GM21367 (cell line): ENCODE data around the gene TRMT61A.
A peak's percentile ranks its signal among the peaks of the same experiment; 100 is the strongest.

Source experiments
- ATAC-seq: cut with Tn5 transposase; IDR thresholded peaks from one replicate; pipeline ENCODE4 v1.9.1; 2021; ENCODE audit not compliant: unreplicated experiment

Gene TRMT61A

DNA sequence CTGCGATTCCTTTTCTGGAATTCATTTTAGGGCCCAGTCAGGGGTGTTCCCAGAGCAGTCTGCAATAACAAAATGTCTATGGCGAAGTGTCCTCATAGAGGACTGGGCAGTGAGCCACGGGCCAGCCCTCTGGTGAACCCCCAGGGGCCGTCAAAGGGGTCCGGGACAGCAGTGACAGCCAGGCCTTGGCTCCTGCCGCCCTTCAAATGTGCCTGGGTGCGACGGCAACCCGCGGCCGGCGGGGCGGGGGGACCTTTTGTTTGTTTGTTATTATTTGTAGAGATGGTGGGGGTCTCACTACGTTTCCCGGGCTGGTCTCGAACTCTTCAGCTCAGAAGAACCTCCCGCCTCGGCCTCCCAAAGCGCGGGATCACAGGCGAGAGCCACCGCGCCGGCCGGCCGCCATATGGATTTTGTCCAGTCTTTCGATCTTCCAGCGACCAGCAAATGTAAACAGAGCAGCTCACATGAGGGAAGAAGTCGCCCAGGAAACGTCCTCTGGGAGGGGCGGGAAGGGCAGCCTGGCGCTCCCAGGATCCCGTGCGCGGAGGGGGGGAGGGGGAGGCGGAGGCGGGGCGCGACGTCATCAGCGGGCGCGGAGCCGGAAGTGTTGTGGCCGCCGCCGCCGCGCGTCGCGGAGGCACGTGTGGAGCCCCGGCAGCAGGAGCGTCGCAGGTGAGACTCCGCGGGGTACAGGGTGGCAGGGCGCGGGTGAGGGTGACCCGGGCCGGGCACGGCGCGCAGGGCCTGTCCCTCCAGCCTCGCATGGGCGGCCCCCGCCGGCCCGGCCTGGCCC, at the start of gene TRMT61A:
Gene TRMT61A (plus strand): TSS at position 610 of the 796 bp plus-strand sequence. CDS start 783 bp downstream, outside the sequence.
- ATAC-seq: peak; percentile 30

GRCh38 chr14:103480595-103480994, 48.4 kb upstream of the TRMT61A start:
- ATAC-seq: peak; percentile 55

GRCh38 chr14:103483600-103483999, 45.4 kb upstream of the TRMT61A start:
- ATAC-seq: no peak

DNA sequence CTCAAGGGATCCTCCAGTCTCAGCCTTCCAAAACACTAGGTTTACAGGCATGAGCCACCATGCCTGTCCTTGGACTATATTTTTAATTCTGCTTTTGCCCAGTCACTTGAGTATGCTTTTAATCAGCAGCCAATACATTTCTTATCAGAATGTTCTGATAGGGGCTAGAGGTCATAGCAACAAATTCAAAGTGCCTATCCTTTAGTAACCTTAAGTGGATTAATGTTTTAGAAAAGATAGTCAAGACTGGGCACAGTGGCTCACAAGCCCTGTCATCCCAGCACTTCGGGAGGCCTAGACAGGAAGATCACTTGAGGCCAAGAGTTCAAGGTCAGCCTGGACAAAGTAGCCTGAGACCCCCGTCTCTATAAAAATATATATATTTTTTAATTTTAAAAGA, 43.5 kb upstream of the TRMT61A start:
- ATAC-seq: no peak

DNA sequence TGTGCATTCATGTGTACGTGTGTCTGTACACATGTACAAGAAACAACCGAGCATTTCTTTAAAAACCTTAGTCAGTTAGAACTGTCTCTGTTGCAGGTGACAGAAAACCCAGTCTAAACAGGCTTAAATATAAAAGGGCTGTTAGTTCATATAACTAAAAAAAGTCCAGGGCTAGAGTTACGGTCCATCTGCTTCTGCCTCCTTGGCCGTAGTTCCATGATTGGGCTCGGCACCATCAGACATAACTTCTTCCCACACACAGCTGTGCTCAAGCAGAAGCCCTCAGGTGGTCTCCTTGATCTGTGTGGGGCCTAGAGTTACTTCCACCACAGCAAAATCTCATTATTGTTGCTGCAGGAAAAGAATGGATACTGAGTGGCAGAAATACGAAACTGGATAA, 40.9 kb upstream of the TRMT61A start:
- ATAC-seq: no peak

DNA sequence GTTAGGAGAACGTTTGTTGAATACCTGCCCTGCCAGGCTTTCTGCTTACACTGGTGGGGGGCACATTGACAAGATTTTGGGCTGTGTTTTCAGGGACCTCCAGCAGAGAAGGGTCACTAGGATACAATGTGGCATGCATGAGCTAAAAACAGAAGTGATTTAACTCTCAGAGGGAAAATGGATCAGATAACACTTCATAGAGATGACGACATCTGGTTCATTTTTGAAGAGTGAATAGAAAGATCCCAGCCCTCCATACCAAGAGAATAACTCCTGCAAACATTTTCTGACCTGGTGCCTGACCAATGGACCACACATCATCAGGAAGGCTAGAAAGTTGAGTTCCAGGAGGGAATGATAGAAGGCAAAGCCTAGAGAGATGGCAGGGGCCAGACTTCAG, 40.0 kb upstream of the TRMT61A start:
- no peak for ATAC-seq

- no peak for ATAC-seq
These were observed 39.4 kb upstream of the TRMT61A start for GRCh38 chr14:103489621-103490020.

DNA sequence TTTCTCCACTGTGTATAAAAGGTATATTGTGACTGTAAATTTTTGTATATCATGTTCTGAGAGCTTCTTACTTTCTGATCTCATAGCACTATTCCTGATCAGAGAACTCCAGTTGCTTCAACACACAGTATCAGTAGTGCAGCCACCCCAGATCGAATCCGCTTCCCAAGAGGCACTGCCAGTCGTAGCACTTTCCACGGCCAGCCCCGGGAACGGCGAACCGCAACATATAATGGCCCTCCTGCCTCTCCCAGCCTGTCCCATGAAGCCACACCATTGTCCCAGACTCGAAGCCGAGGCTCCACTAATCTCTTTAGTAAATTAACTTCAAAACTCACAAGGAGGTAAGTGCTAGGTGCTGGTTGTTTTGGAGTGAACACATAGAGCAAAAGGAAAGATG, 37.3 kb upstream of the TRMT61A start:
- no peak for ATAC-seq

GRCh38 chr14:103492156-103492925, 36.7 kb upstream of the TRMT61A start:
- ATAC-seq: no peak

DNA sequence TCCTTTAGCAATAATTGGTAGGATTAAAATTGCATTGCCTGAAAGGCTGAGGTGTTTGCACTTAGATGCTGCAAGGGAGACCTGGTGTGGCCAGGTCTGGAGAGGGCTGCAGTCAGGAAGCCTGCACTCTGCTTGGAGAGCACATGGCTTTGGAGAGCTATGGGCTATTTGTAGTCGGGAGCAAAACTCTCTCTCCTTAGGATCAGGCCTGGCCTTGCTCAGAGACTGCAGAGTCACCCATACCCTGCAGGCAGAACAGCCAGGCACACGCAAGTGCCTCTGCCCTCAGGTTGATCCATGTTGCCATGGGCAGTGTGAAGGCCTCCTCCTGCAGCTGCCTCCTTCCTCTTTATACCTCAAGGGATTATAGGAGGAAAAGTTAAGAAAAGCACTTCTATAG, 33.1 kb upstream of the TRMT61A start:
- ATAC-seq: no peak

DNA sequence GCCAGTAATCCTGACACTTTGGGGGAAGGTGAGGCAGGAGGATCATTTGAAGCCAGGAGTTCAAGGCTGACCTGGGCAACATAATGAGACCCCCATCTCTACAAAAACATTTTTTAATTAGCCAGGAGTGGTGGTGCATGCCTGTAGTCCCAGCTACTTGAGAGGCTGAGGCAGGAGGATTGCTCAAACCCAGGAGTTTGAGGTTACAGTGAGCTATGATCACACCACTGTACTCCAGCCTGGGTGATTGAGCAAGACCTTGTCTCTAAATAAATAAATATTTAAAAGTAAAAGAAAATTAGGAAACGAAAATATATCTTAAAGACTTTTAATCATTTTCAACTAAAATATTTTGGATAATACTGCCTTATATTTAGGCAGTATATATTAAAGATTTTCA, 32.2 kb upstream of the TRMT61A start:
- ATAC-seq: no peak

DNA sequence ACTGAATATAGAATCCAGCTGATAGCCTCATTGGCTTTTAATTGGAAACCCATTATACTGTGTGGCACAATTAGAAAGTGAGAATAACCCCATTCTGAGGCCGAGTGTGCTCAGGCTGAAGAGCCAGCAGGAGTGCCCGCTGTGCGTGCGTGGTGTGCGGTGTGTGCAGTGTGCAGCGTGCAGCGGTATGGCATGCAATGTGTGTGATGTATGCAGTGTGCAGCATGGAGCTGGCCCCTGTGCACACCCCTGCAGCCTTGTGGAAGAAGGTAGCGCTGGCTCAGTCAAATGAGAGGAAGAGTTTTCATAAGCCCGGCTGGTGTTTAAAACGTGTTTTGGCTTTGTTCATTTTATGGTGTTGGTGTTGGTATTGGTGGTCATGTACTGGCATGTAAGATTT, 29.3 kb upstream of the TRMT61A start:
- no peak for ATAC-seq

- no peak for ATAC-seq
These were observed 28.6 kb upstream of the TRMT61A start for GRCh38 chr14:103500148-103500990.

DNA sequence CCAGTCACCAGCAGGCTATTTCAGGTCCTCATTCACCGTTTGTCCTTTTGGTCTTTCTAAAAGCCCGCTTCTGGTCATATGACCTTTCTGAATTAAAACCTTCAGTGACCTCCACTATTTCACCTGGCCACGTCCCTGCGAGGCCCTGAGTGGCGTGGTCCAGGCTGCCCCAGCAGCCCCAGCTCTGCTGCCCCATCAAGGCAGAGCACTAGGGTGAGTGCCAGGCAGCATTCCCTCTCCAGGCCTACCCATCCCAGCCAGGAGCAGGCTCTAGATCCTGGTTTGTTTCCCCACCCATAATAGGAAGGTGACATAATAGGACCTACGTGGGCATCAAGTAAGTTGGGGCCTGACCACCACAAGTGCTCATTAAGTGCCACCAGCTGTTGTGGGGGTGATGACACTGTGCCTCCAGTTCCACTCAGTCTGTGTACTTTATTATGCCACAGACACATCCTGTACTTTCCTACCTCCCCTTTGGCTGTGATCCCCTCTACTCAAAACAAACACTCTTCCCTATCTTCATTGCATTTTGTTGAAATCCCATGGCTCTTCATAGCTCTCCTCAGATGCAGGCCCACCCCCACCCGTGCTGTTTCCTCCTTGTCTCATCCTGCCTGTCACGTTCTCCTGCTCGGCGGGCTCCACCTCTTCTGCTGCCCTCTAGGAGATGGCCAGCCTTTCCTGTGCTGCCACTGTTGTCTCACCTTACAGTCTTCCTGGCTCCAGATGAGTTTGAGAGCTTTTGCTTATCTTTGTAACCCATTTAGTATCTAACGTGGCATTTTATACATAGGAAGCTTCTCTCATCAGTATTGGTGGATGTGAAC, 27.7 kb upstream of the TRMT61A start:
- no peak for ATAC-seq

DNA sequence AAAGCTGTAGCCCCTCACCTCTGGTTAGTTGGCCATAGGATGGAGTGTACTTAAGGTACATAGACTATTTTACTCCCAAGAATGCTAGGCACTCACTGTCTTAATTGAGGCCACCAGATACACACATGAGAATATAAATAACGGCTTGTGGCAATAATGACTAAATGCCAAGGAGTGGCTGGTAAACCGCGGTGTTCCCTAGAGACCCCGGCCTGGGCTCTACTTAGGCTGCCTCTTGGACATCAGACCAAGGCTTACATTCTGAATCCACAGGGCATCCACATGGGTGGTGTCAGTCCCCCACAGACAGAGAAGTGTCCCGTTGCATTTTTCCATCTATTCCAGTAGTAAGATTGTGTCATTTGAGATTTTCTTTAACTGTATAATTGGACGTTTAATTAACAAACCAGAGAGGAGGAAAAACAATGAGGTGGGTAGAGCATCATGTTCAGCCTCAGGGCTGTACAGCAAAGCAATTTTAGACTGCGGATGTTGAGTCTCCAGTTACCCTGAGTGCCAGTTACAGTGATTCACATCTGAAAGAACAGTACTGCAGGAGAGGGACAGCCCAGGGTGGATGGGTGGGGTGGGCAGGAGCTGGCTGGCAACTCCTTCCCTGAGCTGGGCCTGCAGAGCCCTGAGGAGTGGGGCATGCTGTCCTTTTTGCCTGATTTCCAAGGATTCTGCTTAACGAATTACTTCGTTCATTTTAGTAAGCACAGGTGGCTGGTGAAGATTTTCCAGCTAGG, 26.9 kb upstream of the TRMT61A start:
- ATAC-seq: no peak

GRCh38 chr14:103502877-103503276, 26.1 kb upstream of the TRMT61A start:
- ATAC-seq: no peak

DNA sequence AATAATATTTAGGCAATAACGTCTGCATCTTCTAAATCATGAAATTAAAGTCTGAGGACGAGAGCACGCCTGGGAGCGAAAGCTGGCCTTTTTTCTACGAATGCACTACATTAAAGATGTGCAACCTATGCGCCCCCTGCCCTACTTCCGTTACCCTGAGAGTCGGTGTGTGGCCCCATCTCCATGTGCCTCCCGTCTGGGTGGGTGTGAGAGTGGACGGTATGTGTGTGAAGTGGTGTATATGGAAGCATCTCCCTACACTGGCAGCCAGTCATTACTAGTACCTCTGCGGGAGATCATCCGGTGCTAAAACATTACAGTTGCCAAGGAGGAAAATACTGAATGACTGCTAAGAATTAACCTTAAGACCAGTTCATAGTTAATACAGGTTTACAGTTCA, 25.7 kb upstream of the TRMT61A start:
- no peak for ATAC-seq

DNA sequence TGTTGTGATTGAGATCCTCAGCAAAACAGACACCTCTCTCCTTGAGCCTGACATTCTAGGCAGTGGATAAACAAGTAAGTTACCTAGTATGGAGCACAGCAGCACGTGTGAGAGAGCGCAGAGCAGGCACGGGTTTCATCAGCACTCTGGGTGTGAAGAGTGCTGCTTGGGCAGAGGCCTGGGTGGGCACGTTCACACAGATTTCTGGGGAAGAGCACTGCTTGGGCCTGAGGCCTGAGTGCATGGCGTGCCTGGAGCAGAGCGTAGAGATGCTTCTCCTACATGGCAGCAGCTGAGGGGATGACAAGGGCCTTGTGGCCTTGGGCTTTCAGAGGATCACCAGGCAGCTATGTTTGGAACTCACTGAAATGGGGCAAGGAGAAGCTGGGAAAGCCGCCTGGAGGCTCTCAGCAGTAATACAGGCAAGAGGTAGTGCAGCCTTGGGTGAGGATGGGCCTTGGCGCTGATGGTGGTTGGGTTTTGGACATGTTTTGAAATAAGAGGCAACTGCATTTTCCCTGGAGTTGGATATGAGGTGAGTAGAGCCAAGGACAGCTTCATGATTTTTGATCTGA, 23.9 kb upstream of the TRMT61A start:
- ATAC-seq: no peak

DNA sequence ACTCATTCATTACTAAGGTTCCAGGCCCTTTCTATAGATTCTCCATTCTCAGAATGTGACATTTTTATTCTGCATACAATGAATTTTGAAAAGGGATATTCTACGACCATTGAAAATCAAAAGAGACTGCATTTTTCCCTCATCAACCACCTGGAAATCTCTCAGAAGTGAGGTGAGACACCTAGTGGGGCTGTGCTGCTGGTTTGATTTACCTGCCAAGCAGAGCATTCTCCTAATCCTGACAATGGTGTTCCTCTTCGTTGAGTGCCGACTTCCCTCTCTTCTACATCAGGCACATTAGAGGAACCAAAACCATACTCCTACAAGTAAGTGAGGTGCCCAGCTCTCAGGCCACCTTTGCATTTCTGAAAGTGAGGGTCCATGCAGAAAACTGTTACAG, 21.2 kb upstream of the TRMT61A start:
- ATAC-seq: no peak
